ENCODE measurements around the gene FAM240B.

FAM240B gene

DNA sequence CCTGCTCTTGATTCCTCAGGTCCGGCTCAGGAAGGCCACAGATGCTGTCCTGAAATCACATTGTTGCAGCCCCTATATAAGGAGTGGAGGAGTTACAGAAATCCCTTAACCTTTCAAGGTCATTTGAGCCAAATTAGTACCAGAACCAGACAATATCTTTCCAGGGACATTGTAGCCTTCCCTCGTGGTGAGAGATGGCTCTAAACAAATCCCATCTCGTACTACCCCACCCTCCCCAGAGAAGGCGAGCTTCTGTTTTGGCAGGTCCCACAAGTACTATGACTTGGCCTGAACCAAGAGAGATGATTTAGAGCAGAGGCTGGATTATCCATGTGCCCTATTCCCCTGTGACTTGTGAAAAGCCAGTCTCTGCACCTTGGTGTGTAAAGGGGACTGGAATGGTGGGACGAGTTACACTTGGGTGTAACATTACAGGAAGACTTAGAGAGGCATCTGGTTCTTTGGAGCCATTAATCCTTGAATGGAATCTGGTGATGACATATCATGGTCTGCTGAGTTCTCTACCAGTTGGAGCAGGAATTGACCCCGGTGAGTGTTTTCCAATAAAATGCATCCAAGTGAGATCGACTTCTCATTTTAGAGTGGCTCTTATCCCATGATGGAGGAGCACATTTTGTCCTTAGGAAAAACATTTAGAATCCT lies at the start of gene FAM240B:
Gene FAM240B, minus strand, starts transcription at position 51 of the 663 bp plus-strand sequence. CDS start 16,134 bp downstream, outside the sequence.
- DNase-seq: no peak

DNA sequence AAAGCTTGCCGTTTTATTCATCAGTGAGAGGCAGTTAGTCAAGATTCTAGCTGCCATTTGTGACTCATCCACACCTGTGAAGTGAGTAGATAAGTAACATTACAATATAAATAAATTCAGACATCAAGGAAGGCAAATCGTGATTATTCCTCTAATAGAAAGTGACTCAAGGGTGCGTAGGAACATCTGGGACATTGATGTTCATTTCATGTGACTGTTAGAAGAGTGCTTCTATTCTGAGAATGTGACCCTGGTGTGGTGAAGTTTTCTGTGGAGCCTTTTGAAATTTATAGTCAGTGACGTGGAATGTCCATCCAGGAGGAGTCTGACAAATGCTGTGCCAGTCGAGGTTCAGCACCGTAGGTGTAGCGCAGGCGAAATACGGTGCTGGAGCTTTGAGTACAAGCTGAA lies 48.4 kb upstream of the FAM240B start:
- DNase-seq: no peak

DNA sequence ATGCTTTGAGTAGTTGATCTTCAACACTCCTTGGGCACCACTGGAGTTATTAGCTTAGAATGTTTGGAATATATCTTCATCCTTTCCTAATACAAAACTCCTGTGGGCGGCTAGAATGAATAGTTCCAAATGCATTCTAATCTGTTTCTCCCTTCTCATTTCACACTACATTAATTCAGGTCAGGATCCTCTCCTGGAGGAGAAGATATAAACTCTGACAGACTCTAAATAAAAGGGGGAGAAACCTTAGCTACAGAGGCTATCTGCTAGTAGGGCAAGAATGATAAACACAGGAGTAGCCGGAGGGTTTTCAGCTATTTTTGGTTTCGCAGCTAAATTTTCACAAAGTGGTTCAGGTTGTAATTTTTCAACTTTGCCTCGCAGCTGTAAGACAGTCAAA lies 45.2 kb upstream of the FAM240B start:
- DNase-seq: no peak

DNA sequence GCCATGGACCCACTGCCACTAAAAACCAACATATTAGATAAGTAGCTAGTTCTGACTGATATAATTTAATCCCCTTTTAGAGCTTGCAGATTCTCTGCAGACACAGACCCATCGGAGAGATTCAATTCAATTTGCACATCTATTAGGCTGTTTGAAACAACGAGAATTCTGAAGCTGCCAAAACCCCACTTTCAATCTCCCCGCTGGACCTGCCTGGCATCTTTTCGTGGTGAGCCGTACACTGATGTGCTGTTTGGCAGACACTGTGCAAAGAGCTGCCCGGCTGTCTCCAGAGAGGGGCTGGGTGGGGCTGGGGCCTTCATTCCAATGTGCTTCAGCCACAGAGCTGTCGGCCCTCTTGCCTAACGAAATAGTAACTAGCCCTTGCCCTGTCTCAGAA lies 42.1 kb upstream of the FAM240B start:
- no peak for DNase-seq

DNA sequence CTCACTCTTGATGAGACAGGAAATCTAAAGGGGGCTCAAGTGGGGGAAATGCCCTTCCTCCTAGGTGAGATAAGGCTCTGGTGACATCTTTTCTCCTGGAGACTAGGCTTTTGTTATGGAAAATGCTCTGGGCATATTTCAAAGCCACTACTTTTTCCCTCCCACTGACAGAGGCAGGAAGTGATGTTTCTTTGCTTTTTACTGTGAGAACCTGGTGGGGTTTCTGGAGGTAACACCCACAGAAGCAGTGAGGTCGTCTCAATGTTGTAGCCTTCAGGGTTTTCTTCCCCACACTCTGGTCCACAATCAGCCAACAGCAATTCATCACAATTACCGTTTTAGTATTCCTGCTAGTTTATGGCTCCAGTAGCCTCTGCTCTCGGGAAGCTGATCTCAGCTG lies 41.4 kb upstream of the FAM240B start:
- no peak for DNase-seq

DNA sequence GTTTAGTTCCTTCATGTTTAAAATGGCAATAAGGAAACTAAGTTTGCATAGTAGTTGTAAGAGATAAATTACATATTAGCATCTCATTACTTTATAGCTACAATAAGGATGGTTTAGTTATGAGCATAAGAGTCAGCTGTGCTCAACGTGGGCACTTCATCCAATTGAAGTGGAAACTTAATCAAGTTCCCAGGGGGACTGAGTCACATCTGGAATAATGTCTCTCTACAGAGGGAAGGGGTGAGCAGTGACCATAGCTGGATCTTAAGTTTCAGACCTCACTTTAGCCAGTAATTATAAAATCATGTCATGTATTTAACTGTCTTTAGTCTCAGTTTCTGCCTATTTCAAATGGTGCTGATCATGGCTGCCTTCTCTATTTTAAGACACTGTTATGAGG lies 36.8 kb upstream of the FAM240B start:
- no peak for DNase-seq

DNA sequence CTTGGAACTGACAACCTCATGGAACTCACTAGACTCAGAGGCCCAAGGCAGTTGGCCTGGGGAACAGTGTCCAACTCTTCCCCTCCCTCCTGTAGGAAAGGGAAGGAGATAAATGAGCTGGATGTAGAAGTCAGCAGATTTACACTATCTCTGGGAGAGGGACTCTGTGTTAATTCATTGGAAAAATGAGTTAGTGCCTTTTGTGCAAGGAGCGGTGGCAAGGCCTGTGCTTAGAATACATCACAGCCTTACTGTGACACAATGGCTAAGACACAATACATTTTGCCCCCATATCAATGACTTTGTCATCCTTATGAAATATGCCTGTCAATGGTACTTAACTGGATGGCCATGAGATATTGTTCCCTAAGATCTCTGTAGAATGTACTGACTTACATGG lies 28.0 kb upstream of the FAM240B start:
- DNase-seq: no peak

DNA sequence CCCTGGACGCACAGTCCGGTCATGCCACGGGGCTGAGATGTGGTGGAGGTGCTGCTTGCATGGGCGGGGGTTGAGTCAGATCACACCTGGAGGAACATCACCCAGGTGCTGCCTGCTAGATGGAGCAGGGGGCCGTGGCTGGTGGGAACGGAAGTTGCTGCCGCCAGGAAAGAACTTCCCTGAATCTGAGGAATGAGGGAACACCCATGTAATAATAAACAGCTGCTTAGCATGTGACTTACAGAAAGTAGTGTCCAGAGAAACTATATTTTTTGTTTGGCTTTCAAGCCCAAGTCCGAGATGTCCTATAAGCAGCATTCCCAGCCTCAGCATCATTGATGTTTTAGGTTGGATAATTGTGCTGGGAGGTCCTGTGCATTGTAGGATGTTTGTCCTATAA lies 27.1 kb upstream of the FAM240B start:
- no peak for DNase-seq

DNA sequence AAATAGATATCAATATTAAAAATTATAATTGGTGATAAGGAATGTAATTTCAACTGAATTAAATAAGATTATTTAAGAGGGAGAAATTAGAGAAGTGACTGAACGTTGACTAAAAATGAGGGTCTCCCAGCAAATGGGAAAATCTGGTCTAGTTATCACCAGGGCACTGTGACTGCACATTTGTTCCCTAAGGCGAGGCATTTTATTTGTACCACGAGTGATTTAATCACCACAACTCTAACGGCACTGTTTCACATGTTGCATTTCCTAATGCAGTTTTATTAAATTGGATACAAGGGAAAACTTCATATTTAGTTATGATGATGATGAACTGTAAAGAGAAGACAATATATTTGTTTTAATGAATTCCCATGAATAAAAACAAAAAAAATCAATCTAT lies 26.4 kb upstream of the FAM240B start:
- DNase-seq: no peak

DNA sequence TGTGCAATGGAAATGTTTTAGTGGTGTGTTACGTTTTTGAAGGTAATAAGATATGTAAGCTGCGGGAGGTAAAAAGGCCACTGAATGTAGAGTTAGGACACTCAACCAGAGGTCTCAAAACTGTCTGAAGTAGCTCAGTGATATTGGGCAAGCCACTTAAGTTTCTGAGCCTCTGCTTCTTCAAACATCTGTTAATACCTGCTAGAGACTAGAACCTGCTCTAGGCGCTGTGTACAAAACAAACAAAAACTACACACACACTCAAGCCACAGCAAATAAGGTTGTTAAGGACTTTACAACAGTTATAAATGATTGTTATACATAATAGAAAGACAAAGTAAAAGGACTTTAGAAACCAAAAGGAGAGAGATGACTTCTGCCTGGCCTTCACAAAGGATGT lies 24.6 kb upstream of the FAM240B start:
- DNase-seq: no peak

DNA sequence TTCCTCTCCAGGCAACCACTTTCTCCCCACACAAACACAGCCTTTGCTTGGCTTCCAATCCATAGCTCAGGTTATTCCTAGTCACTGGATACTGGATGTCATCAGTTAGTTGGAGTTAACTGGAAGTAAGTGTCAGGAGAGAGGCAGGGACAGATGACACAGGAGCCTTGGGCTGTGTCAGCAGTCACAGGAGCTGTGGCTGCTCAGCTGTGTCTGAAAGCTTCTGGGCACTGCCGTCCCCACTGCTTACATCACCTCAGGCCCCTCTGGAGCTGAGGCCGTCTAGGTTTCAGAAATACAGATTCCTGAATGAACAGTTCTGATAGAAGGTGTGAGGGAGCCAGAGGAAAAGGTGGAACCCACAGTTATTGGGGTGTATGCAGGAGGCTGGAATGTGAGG lies 17.3 kb upstream of the FAM240B start:
- DNase-seq: no peak

DNA sequence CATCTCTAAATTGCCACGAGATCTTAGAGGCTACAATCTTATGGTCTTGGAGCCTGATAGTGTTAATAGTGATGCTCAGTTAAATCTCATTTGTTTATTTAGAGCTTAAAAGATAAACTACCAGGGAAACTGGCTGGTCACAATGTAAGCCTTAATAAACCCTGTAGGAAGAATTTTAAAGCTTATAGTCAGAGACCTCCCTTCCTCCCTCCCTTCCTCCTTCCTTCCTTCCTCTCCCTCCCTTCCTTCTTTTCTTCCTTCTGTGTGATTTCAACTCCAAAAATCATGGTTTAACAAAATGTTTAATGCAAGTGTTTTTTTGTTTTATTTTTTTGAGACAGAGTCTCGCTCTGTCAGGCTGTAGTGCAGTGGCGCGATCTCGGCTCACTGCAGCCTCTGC lies 14.9 kb upstream of the FAM240B start:
- DNase-seq: no peak

DNA sequence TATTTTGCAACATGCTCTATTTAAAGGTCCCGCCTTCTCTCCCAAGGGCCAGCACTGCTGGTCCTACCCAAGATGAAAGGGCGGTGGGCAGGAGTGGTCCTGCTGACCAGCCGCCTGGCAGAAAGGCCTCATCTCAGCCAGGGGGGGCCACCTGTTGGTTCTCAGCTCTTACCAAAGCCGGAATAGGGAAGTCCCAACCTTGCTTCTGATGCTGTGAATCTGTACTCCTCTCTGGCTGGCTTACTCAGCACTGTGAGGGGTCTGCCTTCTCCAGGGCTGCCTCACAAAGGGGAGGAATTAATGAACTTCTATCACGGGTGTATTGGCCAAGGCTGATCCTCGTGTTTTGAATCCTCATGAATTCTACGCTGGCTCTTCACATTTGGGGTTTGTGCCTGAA lies 13.6 kb upstream of the FAM240B start:
- DNase-seq: no peak

DNA sequence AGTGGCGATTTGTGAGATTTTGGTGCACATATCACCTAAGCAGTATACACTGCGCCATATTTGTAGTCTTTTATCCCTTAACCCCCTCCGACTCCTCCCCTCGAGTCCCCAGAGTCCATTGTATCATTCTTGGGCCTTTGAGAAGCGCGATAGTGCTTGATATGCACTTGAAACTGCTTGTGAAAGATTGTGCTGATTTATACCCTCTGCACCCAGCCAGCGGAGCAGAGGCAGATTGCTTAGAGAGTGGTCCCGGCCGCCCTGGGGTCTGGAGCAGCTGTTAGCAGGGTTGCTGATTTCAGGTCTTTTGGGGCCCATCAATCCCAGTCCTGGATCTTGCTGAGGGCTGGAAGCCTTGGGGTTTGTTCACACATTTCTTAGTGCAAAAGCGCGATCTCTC lies 13.0 kb upstream of the FAM240B start:
- no peak for DNase-seq

DNA sequence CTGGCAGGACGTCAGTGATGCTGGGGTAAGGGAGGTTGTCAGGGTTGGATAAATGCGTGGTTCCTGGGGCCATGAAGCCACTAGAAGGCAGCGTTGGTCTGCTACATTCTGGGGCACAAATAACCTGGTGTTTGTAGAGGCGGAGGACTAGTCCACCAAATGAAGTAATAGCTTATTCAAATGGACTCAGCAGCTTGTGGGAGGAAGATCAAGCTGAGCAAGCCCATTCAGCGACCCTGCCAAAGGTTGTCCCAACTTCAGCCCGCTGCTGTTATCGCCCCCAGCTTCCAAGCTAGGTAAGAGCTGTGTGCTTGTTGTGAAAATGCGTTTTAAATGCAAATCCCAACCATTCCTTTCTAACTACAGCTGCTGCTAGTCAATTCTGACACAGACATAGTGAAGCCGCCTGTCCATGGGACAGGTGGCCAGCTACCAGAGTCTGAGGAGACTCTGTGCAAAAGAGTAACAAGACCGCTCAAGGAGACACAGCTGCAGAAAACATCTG lies 7.6 kb upstream of the FAM240B start:
- DNase-seq: peak in 1 of 2 experiments; percentile 17

DNA sequence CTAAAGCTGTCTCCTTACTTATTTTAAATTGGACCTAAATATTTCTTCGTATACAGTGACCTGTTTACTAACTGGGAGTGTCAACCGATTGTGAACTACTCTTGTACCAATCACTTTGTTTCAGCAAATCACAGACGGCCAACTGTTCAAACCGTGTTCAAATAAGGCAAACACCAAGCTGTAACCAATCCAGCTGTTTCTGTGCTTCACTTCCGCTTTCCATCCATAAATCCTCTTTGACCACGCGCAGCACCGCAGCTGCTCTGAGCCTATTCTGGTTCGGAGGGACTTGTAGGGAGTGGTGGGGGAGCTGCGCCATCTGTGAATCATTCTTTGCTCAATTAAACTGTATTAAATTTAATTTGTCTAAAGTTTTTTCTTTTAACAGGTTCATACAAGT lies 4.8 kb upstream of the FAM240B start:
- DNase-seq: no peak

DNA sequence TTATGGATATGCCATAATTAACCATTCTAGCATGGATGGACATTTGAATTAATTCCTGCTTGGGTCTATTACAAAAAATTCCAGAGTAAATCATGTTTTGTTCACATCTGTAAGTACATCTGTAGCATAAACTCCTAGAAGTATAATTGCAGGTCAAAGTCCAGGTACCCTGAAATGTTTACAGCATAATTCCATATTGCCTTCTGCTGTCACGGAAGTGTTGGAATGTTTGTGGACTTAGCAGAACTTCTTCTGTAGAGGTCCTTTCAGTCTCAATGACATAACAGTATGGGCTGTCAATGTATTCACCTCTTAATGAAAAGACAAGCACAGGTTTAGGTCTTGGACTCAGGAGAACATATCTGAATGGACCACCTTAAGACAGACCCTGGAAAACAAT lies 1.8 kb downstream of the FAM240B start:
- no peak for DNase-seq

DNA sequence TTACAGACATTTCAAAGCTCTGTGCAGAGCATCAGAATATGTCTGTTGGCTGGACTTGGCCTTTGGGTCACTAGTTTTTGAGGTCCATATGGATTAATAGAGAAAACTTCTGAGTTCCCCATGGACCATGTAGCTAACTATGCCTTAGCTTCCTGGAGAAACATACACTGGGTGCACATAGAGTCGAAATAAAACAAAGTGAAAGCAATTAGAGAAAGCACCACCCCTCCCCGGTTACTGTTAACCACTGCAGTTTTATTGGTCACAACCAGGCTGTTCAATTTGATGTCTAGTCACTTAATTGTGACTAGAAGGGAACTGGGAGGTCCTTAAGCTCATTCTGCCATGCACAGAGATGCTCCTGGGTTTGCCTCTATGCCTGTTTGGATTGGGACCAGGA lies 4.2 kb downstream of the FAM240B start:
- DNase-seq: no peak

DNA sequence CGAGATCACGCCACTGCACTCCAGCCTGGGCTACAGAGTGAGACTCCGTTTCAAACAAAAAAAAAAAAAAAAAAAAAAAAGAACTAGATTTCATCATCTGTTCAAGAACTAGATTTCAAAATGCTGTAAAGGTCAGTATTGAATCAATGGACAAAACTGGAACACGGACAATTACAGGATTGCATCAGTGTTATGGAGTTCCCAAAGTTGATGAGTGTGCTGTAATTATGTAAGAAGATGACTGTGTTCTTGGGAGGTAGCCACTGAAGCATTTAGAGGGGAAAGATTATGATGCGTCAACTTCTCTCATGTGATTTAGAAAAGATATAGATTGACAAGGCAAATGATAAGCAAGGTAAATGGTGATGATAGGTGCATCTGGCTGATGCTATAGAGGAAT lies 6.5 kb downstream of the FAM240B start:
- DNase-seq: no peak

DNA sequence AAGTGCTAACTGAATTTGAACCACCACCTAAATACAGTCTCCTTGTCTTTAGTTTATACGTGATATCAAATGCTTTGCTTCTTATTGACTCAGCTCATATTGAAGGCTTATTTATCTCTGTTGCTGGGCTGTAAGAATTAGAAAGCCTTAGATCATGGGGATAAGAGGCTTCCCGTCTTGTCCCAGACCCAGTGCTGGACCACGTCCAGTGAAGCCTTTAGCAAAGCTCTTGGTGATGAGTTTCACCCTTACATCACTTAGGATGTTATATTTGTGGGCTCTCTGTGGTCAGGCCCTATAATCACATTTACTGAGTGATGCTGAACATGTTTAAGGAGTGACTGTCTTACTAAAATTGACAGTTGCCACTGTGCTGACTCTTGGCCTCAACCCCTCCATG lies 11.2 kb downstream of the FAM240B start:
- DNase-seq: no peak

DNA sequence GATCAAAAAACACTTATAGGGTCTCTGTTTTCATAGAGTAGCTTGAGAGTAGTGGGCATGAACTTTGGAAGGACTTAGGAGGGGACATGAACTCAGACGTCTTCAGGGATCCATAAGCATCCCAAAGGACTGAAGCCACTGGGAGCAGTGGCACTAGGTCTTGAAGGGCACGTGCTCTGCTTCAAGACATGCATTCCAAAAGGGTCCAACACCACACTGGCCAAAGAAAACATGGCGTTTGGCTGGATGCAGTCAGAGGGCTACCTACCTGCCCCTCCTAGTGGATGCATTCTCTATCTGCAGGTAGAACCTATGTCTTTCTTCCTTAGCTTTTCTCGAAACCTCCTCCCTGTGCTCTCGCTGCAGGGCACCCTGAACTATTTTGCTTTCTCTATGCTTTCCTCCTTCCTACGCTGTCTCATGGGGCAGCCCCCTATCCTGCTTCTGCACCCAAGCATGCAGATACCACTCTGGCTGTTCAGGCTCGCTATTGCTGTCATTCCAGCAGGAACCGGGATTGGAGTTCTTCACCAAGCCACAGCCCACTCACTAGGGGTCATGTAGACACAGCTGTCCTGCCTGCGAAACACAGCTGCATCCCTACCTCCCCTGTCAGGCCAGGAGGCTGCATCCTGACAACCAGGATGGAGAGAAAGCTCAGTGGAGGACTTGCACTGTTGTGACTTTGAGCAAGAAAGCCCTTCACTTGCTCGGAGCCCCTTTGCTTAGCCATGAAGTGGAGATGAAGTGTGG lies 11.9 kb downstream of the FAM240B start:
- no peak for DNase-seq

DNA sequence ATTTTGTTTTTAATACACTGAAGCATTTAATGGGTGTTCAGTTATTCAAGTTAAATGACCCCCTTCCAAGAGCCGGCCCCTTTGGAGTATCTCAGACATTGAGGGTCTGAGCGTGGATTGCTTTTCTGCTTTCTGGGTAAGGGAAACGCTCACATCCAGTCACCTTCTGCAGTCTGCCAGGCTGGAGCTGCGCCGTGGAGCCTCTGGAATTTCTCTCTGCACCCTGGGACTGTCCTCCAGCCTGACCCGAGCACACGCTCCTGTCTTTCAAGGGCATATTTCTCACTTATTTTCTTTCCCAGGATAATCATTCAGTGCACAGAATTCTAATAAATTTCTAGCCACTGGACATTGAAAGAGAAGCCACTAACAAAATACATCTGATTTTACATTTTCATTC lies 13.4 kb downstream of the FAM240B start:
- DNase-seq: no peak

DNA sequence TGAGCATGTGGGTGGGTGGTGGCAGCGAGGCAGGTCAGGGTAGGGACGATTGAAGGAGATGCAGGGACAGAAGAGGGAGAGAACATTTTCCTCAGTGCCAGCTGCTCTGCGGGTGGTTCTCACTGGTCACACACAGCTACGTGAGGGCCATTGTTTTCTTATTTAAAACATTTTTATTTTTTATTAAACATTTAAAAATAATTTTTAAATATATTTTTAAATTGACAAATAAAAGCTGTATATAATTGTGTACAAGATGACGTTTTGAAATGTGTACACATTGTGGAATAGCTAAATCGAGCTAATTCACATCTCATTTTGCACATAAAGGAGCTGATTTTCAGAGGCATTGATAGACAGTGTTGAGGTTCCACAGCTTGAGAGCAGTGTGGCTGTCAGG lies 14.0 kb downstream of the FAM240B start:
- DNase-seq: no peak

DNA sequence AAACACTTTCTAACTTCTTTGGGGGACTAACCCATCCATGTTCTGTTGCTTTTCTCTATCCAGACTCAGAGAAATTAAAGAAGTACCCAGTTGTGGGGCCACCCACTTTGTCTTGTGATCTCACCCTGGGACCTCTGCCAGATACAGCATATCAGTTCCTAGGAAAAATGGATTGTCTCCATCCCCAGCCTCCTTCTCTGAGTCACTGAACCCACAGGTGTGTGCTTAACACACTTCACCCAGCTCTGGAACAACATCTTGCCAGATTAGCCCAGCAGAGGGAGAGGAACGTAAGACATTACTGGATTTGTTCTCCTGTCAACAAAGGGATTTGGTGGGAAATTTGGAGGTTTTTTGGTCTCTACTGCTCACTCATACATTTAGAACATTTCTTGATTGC lies 19.2 kb downstream of the FAM240B start:
- DNase-seq: no peak

DNA sequence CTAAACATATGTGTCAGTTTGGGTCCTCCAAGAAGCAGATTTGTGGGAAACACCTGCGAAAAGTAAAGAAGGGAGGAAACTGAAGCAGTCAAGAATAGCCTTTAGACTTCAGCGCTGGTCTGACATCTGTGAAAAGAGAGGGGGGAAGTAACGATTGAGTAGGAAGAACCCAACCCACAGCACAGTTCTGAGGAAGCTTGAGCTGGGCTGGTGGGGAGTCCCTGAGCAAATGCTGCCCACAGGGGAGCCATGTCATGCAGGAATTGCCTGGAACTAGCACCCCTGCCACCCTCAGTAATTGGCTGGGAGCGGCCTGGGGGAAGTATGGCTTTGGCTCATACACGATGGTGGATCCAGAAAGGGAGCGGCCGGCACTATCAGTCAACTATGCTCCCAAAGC lies 20.6 kb downstream of the FAM240B start:
- no peak for DNase-seq

Measured in SW 1271 (cell line).